Measurements from ENCODE around the gene CLSTN1. TPM values are rescaled to one million over a fixed set of nuclear protein-coding genes. Genes with fewer than 3 reads are reported as not detected.

Gene CLSTN1
- total RNA-seq, 1 experiment from 2014 or later, result 99.3 TPM

DNA sequence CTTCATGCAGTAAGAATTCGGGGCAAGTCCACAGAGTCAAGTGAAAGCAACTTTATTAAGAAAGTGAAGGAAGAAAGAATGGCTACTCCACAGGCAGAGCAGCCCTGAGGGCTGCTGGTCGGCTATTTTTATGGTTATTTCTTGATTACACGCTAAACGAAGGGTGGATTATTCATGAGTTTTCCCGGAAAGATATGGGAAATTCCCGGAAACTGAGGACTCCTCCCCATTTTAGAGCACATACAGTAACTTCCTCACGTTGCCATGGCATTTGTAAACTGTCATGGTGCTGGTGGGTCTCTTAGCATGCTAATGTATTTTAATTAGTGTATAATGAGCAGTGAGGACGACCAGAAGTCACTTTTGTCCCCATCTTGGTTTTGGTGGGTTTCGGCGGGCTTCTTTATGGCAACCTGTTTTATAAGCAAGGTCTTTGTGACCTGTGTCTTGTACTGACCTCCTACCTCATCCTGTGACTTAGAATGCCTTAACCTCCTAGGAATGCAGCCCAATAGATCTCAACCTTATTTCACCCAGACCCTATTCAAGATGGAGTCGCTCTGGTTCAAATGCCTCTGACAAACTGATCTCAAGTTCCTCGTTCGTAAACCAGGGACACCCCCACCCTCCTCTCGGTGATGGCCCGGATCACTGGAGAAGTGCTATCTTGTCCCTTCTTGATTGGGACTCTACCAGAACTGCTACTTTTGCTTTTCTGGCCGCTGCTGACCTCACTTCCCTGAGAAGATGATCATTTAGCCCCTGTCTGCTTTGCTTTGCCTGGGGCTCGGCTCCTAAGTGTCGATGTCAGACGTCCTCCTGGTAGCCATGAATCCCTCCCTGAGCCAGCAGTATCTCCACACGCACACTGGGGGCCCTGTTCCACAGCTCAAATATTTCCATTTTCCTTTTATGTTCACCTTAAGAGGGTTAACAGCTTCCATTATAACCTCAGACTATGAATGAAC, 48.8 kb downstream of the CLSTN1 start:
- BruUV-seq (replicated peaks), result no TSS peak
- TF ChIP-seq, protein P1, sequence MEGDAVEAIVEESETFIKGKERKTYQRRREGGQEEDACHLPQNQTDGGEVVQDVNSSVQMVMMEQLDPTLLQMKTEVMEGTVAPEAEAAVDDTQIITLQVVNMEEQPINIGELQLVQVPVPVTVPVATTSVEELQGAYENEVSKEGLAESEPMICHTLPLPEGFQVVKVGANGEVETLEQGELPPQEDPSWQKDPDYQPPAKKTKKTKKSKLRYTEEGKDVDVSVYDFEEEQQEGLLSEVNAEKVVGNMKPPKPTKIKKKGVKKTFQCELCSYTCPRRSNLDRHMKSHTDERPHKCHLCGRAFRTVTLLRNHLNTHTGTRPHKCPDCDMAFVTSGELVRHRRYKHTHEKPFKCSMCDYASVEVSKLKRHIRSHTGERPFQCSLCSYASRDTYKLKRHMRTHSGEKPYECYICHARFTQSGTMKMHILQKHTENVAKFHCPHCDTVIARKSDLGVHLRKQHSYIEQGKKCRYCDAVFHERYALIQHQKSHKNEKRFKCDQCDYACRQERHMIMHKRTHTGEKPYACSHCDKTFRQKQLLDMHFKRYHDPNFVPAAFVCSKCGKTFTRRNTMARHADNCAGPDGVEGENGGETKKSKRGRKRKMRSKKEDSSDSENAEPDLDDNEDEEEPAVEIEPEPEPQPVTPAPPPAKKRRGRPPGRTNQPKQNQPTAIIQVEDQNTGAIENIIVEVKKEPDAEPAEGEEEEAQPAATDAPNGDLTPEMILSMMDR (IDR thresholded peaks at IDR 0.05; ENCODE audit: unreplicated experiment), result no peak
- Mint-ChIP-seq H3K27ac (ENCODE audit: unreplicated experiment) (no peak overlapping the region), H3K4me1 (ENCODE audit: low read depth, unreplicated experiment) (no peaks in the 10 kb centered on the region), H3K27me3 (ENCODE audit: unreplicated experiment) (no peaks in the 10 kb centered on the region), H3K36me3 (ENCODE audit: insufficient read depth, unreplicated experiment) (no peaks in the 10 kb centered on the region), H3K4me3 (ENCODE audit: low read depth, unreplicated experiment) (no peak overlapping the region), H3K9me3 (ENCODE audit: low read depth, unreplicated experiment) (no peaks in the 10 kb centered on the region)
- DNase-seq, result no peak
- intact Hi-C loops (cut with micrococcal nuclease; ENCODE audit: unreplicated experiment), result no loop called here
- CTCF ChIA-PET, result no interaction called here

DNA sequence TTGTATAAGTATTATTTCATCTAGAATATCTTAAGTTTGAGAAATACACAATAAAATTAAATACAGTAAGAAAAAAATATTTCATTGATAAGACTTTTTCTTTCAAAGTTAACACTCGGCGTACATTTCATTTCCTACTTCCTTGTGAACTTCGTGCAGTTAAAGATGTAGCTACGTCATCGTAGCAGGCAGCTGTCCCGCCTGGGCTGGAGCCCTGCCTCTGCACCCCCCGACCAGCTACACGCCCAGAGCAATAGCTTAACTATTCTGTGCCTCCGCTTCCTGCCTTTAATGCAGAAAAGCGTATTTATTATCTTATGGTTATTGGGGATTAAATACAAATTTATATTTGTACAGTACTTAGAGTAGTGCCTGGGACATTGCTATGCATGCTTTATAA, 53.5 kb downstream of the CLSTN1 start:
- H3K4me1 Mint-ChIP-seq (ENCODE audit: low read depth, unreplicated experiment), result no peaks in the 10 kb centered on the region
- no peak overlapping the region for H3K27ac Mint-ChIP-seq (ENCODE audit: unreplicated experiment)
- CTCF ChIA-PET, result no interaction called here
- intact Hi-C loops (cut with micrococcal nuclease; ENCODE audit: unreplicated experiment), result no loop called here
- DNase-seq, result peak; percentile 15
- no peaks in the 10 kb centered on the region for H3K9me3 Mint-ChIP-seq (ENCODE audit: low read depth, unreplicated experiment)
- H3K4me3 Mint-ChIP-seq (ENCODE audit: low read depth, unreplicated experiment), result no peak overlapping the region
- H3K36me3 Mint-ChIP-seq (ENCODE audit: insufficient read depth, unreplicated experiment), result no peaks in the 10 kb centered on the region
- no TSS peak for BruUV-seq (replicated peaks)
- no peaks in the 10 kb centered on the region for H3K27me3 Mint-ChIP-seq (ENCODE audit: unreplicated experiment)
- TF ChIP-seq, protein P1 (IDR thresholded peaks at IDR 0.05; ENCODE audit: unreplicated experiment), result no peak

DNA sequence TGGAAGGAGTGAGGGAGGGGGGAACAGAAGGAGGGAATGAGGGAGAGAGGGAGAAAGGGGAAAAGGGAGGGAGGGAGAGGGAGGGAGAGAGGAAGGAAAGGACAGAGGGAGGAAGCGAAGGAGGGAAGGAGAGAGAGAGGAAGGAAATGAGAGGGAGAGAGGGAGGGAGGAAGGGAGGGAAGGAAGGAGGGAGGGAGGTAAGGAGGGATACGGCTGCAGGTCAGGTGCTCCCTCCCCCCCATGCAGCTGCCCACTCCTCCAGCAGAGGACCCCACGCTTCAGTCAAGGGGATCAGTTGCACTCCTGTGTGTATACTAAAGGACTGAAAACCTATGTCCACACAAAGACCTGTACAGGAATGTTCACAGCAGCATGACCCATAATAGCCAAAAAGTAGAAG, 54.8 kb downstream of the CLSTN1 start:
- Mint-ChIP-seq H3K4me1 (ENCODE audit: low read depth, unreplicated experiment) (no peaks in the 10 kb centered on the region), H3K27me3 (ENCODE audit: unreplicated experiment) (no peaks in the 10 kb centered on the region), H3K4me3 (ENCODE audit: low read depth, unreplicated experiment) (no peak overlapping the region), H3K9me3 (ENCODE audit: low read depth, unreplicated experiment) (no peaks in the 10 kb centered on the region), H3K36me3 (ENCODE audit: insufficient read depth, unreplicated experiment) (no peaks in the 10 kb centered on the region), H3K27ac (ENCODE audit: unreplicated experiment) (no peak overlapping the region)
- BruUV-seq (replicated peaks), result no TSS peak
- CTCF ChIA-PET, result no interaction called here
- TF ChIP-seq, protein P1 (IDR thresholded peaks at IDR 0.05; ENCODE audit: unreplicated experiment), result no peak
- DNase-seq, result no peak
- intact Hi-C loops (cut with micrococcal nuclease; ENCODE audit: unreplicated experiment), result no loop called here

DNA sequence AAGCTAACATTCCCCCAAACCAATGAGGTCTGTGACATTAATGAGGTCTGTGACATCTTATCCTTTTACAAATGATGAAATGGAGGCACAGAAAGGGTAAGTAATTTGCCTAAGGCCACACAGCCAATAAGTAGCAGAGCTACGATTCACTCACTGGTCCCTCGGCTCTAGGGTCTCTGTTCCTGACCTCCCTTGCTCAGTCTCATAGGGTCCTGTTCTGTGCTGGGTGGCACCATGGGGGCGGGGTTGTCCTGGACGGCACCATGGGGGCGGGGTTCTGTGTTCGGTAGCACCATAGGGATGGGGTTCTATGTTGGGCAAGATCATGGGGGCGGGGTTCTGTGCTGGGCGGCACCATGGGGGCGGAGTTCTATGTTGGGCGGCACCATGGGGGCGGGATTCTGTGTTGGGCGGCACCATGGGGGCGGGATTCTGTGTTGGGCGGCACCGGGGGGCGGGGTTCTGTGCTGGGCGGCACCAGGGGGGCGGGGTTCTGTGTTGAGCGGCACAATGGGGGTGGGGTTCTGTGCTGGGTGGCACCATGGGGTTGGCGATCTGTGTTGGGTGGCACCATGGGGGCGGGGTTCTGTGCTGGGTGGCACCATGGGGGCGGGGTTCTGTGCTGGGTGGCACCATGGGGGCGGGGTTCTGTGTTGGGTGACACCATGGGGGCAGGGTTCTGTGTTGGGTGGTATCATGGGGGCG, 55.6 kb downstream of the CLSTN1 start:
- H3K4me3 Mint-ChIP-seq (ENCODE audit: low read depth, unreplicated experiment), result no peak overlapping the region
- no peak overlapping the region for H3K27ac Mint-ChIP-seq (ENCODE audit: unreplicated experiment)
- no TSS peak for BruUV-seq (replicated peaks)
- intact Hi-C loops (cut with micrococcal nuclease; ENCODE audit: unreplicated experiment), result no loop called here
- CTCF ChIA-PET, result no interaction called here
- H3K4me1 Mint-ChIP-seq (ENCODE audit: low read depth, unreplicated experiment), result no peaks in the 10 kb centered on the region
- no peak for DNase-seq
- H3K36me3 Mint-ChIP-seq (ENCODE audit: insufficient read depth, unreplicated experiment), result no peaks in the 10 kb centered on the region
- no peaks in the 10 kb centered on the region for H3K27me3 Mint-ChIP-seq (ENCODE audit: unreplicated experiment)
- H3K9me3 Mint-ChIP-seq (ENCODE audit: low read depth, unreplicated experiment), result no peaks in the 10 kb centered on the region
- TF ChIP-seq, protein P1 (IDR thresholded peaks at IDR 0.05; ENCODE audit: unreplicated experiment), result no peak

Measured in Calu3 (cell line).